ENCODE data around the gene FCN2. TPM values are rescaled to one million over a fixed set of nuclear protein-coding genes. Genes with fewer than 3 reads are reported as not detected.

The FCN2 gene
- total and polyA plus RNA-seq, 7 donors: 0.07 TPM; not detected in 6

GRCh38 chr9:134864821-134865190 is 15.8 kb upstream of the FCN2 start:
- DNase-seq: no peak
- WGBS, 3 donors: 68 to 81% (median 69%) methylated on average over 13 of the region's 13 CpGs

GRCh38 chr9:134867917-134868750 is 12.5 kb upstream of the FCN2 start:
- intact Hi-C loops (cut with DNase I): no loop called here

More at GRCh38 chr9:134864821-134865190, 15.8 kb upstream of the FCN2 start:
- H3K4me1 ChIP-seq: no peaks in the 10 kb centered on the region
- TF ChIP-seq CTCF (IDR thresholded peaks at IDR 0.05): no peak
- intact Hi-C loops (cut with DNase I): no loop called here
- H3K36me3 ChIP-seq (ENCODE audit: insufficient read depth in 1 of 2, low read depth in 1 of 2): no peaks in the 10 kb centered on the region
- H3K4me3 ChIP-seq: no peak overlapping the region
- no peaks in the 10 kb centered on the region for H3K9me3 ChIP-seq
- H3K27ac ChIP-seq: no peak overlapping the region
- peaks cover 0 to 15% (median 6%) of the 10 kb centered on the region in 3 donors for H3K27me3 ChIP-seq (ENCODE audit: insufficient read depth in 3 of 3, low read length in 2 of 3)
- ATAC-seq: no peak

GRCh38 chr9:134868751-134869553 is 11.7 kb upstream of the FCN2 start:
- no peaks in the 10 kb centered on the region for H3K36me3 ChIP-seq (ENCODE audit: insufficient read depth in 1 of 2, low read depth in 1 of 2)
- WGBS, 3 donors: 71 to 76% (median 73%) methylated on average over 23 to 25 of the region's 25 CpGs
- intact Hi-C loops (cut with DNase I): no loop called here
- no peak overlapping the region for H3K4me3 ChIP-seq
- DNase-seq (no peak), ATAC-seq (no peak)
- no peak for TF ChIP-seq CTCF (IDR thresholded peaks at IDR 0.05)
- H3K4me1 ChIP-seq: no peaks in the 10 kb centered on the region
- H3K27ac ChIP-seq: no peak overlapping the region
- H3K9me3 ChIP-seq: no peaks in the 10 kb centered on the region
- peaks cover 0 to 29% (median 6%) of the 10 kb centered on the region in 3 donors for H3K27me3 ChIP-seq (ENCODE audit: insufficient read depth in 3 of 3, low read length in 2 of 3)

More at GRCh38 chr9:134867917-134868750, 12.5 kb upstream of the FCN2 start:
- Histone ChIP-seq H3K36me3 (ENCODE audit: insufficient read depth in 1 of 2, low read depth in 1 of 2) (no peaks in the 10 kb centered on the region), H3K4me1 (no peaks in the 10 kb centered on the region), H3K9me3 (no peaks in the 10 kb centered on the region), H3K4me3 (no peak overlapping the region), H3K27me3 (ENCODE audit: insufficient read depth in 3 of 3, low read length in 2 of 3) (peaks cover 0 to 29% (median 6%) of the 10 kb centered on the region in 3 donors), H3K27ac (no peak overlapping the region)
- TF ChIP-seq CTCF (IDR thresholded peaks at IDR 0.05): no peak
- ATAC-seq: no peak
- DNase-seq: no peak
- WGBS, 3 donors: 93 to 95% (median 93%) methylated on average over 21 to 22 of the region's 22 CpGs

GRCh38 chr9:134869554-134870300 is 10.9 kb upstream of the FCN2 start:
- TF ChIP-seq CTCF (IDR thresholded peaks at IDR 0.05): no peak
- 68 to 78% (median 75%) methylated on average over 12 to 17 of the region's 17 CpGs for WGBS, 3 donors
- ATAC-seq (no peak), DNase-seq (no peak)
- no peak overlapping the region for H3K4me3 ChIP-seq
- no peak overlapping the region for H3K27ac ChIP-seq
- intact Hi-C loops (cut with DNase I): no loop called here
- no peaks in the 10 kb centered on the region for H3K4me1 ChIP-seq
- H3K27me3 ChIP-seq (ENCODE audit: insufficient read depth in 3 of 3, low read length in 2 of 3): peaks cover 0 to 27% (median under 1%) of the 10 kb centered on the region in 3 donors
- H3K9me3 ChIP-seq: no peaks in the 10 kb centered on the region
- H3K36me3 ChIP-seq (ENCODE audit: insufficient read depth in 1 of 2, low read depth in 1 of 2): no peaks in the 10 kb centered on the region
